Measurements from ENCODE around the gene IL20.

The IL20 gene

GRCh38 chr1:206891412-206891811, 26.0 kb downstream of the IL20 start:
- no peak for TF ChIP-seq CTCF (IDR thresholded peaks at IDR 0.05)

GRCh38 chr1:206892351-206892984, 27.0 kb downstream of the IL20 start:
- TF ChIP-seq CTCF (IDR thresholded peaks at IDR 0.05) = no peak

- TF ChIP-seq CTCF (IDR thresholded peaks at IDR 0.05) = no peak
Observed at GRCh38 chr1:206893380-206893779, 28.0 kb downstream of the IL20 start.

- TF ChIP-seq CTCF (IDR thresholded peaks at IDR 0.05) = no peak
Observed at GRCh38 chr1:206895325-206895724, 29.9 kb downstream of the IL20 start.

GRCh38 chr1:206895837-206896242, 30.4 kb downstream of the IL20 start:
- TF ChIP-seq CTCF (IDR thresholded peaks at IDR 0.05) = no peak

GRCh38 chr1:206896261-206896660, 30.8 kb downstream of the IL20 start:
- TF ChIP-seq CTCF (IDR thresholded peaks at IDR 0.05) = no peak

- TF ChIP-seq CTCF (IDR thresholded peaks at IDR 0.05) = no peak
Observed at GRCh38 chr1:206897175-206897574, 31.8 kb downstream of the IL20 start, which contains the start of gene IL24. TSS of gene IL24 (plus strand) at chr1:206897443. CDS start at chr1:206897833, 390 bp downstream.

Data from LNCAP (cell line).